HL-60 (cell line): Measurements from ENCODE around the gene FCHSD2.

Experiments used
- DNase-seq, 2 experiments: peaks; one replicate each; pipeline ENCODE4 v3.0.0-alpha.2; 2010 to 2020; ENCODE audit warnings: low read depth in 1 of 2, low spot score in 1 of 2
- H3K27ac ChIP-seq: fragments of 250-450 bp; sonication (Bioruptor Pico); replicated peaks from 2 replicates; pipeline ENCODE4 v1.5.1; 2020; ENCODE audit warnings: mild to moderate bottlenecking, moderate library complexity
- H3K27me3 ChIP-seq: fragments of 250-450 bp; sonication (Bioruptor Pico); 2 replicates; pipeline ENCODE4 v1.5.1; 2021; ENCODE audit warnings: mild to moderate bottlenecking, moderate library complexity; ENCODE audit not compliant: insufficient read depth, poor library complexity, severe bottlenecking
- H3K4me3 ChIP-seq: replicated peaks from 2 replicates; pipeline ENCODE4 v1.5.1; 2011; ENCODE audit warnings: mild to moderate bottlenecking, control low read depth, low read length; ENCODE audit not compliant: insufficient read depth
- CTCF ChIP-seq: IDR thresholded peaks from one replicate; pipeline ENCODE4 v1.5.1; 2011; ENCODE audit warnings: low read length, control low read depth, inconsistent platforms; ENCODE audit not compliant: insufficient read depth
- GABPA ChIP-seq: IDR thresholded peaks from 2 replicates; pipeline ENCODE4 v1.6.1; 2012; ENCODE audit warnings: low read depth
- POLR2AphosphoS5 ChIP-seq: IDR thresholded peaks from 2 replicates; pipeline ENCODE4 v1.6.1; 2012; ENCODE audit warnings: low read depth
- REST ChIP-seq: IDR thresholded peaks from 2 replicates; pipeline ENCODE4 v1.6.1; 2012; ENCODE audit warnings: low read depth; ENCODE audit not compliant: insufficient replicate concordance
- SPI1 ChIP-seq: IDR thresholded peaks from 2 replicates; pipeline ENCODE4 v1.6.1; 2012; ENCODE audit warnings: low read depth, mild to moderate bottlenecking, borderline replicate concordance

FCHSD2 gene

GRCh38 chr11:72947229-72947628, 194.9 kb downstream of the FCHSD2 start:
- no peak overlapping the region for H3K27ac ChIP-seq
- no peak for DNase-seq
- H3K4me3 ChIP-seq: no peak overlapping the region
- TF ChIP-seq GABPA: no peak
- TF ChIP-seq POLR2AphosphoS5: no peak
- no peak for TF ChIP-seq REST
- TF ChIP-seq SPI1: no peak
- no peak for TF ChIP-seq CTCF
- H3K27me3 ChIP-seq: no peaks in the 10 kb centered on the region

GRCh38 chr11:72943664-72944063, 198.5 kb downstream of the FCHSD2 start:
- Histone ChIP-seq H3K27me3 (no peaks in the 10 kb centered on the region), H3K27ac (no peak overlapping the region), H3K4me3 (no peak overlapping the region)
- DNase-seq: no peak
- TF ChIP-seq SPI1: no peak
- TF ChIP-seq CTCF: no peak
- no peak for TF ChIP-seq GABPA
- TF ChIP-seq POLR2AphosphoS5: no peak
- no peak for TF ChIP-seq REST

GRCh38 chr11:72940417-72940816, 201.7 kb downstream of the FCHSD2 start:
- H3K27me3 ChIP-seq: no peaks in the 10 kb centered on the region

More at GRCh38 chr11:72940417-72940816, 201.7 kb downstream of the FCHSD2 start:
- TF ChIP-seq SPI1: no peak
- no peak for TF ChIP-seq CTCF
- TF ChIP-seq REST: no peak
- DNase-seq: no peak
- Histone ChIP-seq H3K4me3 (no peak overlapping the region), H3K27ac (no peak overlapping the region)
